GM03348 (cell line): ENCODE measurements around the gene RNF123.

Source experiments
- DNase-seq: peaks from one replicate; pipeline ENCODE4 v3.0.0; 2012; ENCODE audit warnings: low spot score

The RNF123 gene

DNA sequence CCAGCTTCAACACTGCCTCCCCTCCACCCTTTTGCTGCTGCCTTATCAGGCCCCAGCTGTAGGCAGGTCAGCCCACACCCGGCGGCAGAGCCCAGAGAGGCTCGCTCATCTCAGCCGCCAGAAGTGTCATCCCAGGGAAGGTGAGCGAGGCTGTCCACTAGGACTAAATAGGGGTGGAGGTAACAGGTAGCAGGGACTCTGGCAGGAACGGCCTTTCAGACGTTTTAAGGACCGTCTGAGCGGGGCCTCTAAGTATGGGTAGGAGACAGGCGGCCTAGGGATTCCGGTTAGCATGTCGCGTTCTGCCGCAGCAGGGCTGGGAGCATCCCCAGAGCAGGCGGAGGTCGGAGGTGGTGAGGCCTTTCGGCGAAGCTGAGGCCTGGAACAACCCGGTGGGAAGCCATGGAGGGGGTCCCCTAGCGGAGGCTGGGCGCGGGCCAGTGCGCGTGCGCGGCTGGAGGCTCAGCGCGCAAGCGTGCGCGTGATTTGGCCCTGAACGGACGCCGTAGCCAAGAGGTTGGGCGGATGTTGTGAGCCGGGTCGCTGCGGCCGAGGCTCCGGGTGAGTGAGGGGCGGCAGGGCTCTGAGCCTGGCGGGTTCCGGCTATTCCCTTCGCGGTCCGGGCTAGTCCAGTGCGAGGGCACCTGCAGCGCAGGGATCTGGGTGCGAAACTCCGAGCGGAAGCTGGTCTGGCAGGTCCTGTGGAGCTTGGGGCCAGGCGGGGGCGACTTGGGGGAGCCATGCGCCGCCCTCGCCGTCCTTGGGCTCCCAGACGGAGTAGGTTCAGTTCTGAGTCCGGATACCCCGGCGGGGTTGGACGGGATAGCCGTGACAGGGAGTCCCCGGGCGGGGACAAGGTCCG is at the start of gene RNF123, which contains the start of gene MST1:
TSS of gene RNF123 (plus strand) at position 512 of the 862 bp plus-strand sequence. CDS start 1,609 bp downstream, outside the sequence.
TSS of gene MST1 (minus strand) at position 429 of the 862 bp plus-strand sequence. CDS start 783 bp downstream, outside the sequence.
- peak; percentile 95 for DNase-seq

DNA sequence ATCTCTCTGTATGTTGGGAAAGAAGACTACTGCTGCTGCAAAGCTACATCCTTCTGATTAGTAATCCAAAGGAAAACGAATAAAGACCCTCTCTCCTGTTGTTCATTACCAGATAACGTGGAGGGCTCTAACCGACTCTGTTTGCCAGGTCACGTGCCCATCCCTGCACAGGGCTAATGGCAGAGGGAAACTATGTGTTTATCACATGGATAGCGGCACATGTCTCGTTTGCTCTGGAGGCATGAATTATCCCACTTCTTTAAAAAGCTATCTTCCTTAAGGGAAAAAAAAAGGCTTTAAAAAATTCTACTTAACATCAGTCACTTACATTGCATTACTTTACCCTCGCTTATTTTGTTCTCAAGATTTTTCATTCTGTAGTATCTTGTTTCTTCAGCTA is 48.1 kb upstream of the RNF123 start:
- DNase-seq: no peak

DNA sequence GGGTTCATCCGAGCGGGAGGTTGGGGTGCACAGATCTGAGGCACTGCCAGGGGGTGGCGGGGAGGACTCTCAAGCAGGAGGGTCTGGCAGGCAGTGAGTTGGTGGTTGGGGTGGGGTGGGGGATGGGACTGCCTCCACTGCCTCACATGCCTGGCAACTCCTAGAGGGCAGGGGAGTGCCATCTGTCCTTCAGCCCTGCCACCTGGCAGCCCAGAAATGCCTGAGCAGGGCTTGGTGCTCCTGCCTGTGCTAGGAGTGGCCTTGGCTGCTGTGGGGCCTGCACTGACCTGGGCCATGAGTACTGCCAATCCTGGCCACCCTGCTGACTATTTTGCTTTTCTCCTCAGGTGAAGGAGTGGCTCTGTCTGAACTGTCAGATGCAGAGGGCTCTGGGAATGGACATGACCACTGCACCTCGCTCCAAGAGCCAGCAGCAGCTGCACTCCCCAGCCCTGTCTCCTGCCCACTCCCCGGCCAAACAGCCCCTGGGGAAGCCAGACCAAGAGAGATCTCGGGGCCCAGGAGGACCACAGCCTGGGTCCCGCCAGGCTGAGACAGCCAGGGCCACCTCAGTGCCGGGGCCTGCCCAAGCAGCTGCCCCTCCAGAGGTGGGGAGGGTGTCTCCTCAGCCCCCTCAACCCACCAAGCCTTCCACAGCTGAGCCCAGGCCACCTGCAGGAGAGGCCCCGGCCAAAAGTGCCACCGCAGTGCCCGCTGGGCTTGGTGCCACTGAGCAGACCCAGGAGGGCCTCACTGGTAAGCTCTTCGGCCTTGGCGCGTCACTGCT is 47.2 kb upstream of the RNF123 start:
- DNase-seq: no peak

DNA sequence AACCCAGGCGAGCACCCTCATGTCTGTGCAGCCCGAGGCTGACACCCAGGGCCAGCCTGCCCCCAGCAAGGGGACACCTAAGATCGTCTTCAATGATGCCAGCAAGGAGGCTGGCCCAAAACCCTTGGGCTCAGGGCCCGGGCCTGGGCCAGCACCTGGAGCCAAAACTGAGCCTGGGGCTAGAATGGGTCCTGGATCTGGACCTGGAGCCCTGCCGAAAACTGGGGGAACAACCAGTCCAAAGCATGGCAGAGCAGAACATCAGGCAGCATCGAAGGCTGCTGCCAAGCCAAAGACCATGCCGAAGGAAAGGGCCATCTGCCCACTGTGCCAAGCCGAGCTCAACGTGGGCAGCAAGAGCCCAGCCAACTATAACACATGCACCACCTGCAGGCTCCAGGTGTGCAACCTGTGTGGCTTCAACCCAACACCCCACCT is 46.6 kb upstream of the RNF123 start:
- DNase-seq: no peak

DNA sequence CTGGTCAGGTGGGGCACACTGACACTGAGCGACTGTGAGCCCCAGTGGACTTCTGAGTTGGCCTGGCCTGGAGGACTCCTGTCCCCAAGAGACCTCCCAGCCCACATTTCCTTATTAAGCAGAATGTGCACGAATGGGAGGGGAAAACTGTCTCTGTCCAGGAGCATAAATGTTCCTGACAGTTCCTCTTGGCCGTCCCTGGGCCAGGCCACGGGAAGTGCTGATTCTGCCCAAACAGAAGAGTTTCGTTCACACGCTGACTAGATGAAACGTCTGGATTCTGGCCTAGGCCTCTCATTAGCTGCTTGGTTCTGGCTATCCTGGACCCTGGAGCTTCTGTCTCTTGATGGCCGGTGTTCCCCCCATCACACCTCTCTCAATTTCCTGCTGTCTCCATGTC is 44.7 kb upstream of the RNF123 start:
- no peak for DNase-seq

DNA sequence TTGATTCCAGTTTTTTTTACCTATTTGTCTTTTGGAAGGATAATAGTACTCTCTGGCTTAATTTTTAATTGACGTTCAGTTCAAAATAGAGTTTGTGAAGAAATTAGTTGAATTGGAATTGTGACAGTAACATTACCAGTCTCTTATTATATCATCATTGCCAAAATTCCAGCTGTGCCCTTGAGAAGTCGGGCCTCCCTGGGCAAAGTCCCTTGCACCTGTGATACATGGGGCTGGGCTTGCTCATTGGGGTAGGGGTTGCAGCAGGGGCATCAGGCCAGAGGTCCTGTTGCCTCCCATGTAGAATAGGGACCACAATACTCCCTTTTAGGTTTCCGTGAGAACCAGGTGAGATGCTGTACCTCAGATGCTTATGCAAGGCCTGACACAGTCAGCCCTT is 43.1 kb upstream of the RNF123 start:
- no peak for DNase-seq

DNA sequence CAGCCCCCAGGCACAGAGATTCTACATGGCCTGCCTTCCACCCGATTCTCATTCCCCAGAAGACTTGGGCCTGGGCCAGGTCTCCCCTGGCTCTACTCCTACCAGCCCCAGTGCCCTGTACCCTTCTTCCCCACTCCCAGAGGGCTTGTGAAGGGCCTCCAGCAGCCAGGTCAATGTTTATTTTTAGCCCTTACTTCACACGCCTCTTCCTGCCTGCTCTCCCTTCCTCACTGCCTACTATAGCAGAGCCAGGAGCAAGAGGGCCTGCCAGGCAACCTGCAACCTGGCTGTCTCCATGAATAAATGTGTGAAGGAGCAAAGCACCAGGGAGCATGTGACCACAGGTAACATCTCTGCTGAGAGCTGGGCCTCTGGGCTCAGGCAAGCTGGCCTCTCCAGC is 41.6 kb upstream of the RNF123 start:
- DNase-seq: no peak

DNA sequence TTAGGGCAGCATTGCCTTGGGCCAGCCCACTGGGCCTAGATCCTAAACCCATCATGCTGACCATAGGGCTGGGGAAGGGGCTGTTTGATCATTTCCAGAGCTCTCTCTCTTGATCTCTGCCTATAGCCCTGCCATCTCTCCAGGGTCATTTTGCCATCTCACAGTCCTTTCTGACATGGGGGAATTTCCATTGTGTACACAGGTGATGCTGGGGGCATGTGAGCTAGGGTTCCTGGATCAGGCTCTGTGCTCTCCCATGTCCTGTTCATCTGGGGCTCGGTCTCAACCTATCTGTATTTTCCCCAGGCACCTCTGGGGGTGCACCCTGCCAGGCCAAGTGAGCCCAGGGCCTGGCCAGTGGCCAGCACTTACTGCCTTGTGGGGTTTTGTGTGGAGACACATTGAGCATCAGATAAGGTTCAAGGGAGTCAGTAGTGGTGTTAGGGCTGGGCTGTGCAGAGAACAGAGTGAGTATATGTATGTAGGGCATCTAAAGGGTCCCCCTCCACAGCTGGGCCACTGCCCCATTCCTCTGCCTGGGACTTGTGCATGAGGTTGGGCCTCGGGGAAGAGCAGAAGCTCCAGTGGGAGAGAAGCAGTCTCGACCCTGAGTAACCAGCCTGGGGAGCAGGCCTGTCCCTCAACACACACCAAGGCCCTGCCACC is 40.9 kb upstream of the RNF123 start:
- DNase-seq: no peak

DNA sequence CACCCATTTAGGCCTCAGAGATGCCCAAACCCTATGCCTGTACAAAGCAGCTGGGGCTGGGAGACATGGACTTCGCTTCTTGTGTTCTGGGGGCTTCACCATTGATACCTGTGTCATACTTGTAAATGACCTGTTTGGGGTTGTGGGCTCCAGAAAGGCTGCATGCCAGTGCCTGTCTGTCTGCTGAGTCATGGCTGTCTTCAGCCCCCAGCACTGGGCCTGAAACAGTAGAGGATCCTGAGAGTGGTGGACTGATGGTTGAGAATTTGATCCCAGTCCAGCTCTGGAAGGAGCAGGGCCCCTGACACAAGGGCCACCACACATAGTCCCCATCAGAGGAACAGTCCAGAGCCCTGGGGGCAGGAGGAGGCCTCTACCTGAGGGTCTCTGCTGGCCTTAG is 39.8 kb upstream of the RNF123 start:
- DNase-seq: no peak

DNA sequence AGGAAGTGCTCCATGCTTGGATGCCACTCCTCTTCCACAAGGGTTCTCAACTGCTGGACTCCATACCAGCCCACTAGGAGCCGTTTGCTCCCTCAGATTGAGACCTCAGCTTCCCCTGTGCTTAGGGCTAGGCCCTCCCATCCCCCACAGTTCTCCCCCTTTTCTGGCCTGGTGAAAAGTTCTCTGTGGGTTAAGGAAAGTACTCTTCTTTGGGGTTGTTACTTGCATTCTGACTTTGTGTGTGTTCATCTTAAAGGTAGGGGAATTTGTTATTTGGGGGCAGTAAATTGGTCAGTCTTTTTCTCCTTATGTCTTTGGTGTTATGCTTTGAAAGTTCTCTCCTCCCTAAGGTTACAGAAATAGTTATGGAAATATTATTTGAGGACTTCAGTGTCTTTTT is 39.2 kb upstream of the RNF123 start:
- no peak for DNase-seq

DNA sequence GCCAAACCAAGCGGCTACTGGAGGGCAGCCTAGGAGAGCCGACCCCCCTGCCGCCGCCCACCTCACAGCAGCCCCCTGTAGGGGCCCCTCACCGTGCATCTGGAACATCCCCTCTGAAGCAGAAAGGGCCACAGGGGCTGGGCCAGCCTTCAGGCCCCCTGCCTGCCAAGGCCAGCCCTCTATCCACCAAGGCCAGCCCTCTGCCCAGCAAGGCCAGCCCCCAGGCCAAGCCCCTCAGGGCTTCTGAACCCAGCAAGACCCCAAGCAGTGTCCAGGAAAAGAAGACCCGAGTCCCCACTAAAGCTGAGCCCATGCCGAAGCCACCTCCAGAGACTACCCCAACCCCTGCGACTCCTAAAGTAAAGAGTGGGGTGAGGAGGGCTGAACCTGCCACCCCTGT is 38.7 kb upstream of the RNF123 start:
- DNase-seq: no peak

DNA sequence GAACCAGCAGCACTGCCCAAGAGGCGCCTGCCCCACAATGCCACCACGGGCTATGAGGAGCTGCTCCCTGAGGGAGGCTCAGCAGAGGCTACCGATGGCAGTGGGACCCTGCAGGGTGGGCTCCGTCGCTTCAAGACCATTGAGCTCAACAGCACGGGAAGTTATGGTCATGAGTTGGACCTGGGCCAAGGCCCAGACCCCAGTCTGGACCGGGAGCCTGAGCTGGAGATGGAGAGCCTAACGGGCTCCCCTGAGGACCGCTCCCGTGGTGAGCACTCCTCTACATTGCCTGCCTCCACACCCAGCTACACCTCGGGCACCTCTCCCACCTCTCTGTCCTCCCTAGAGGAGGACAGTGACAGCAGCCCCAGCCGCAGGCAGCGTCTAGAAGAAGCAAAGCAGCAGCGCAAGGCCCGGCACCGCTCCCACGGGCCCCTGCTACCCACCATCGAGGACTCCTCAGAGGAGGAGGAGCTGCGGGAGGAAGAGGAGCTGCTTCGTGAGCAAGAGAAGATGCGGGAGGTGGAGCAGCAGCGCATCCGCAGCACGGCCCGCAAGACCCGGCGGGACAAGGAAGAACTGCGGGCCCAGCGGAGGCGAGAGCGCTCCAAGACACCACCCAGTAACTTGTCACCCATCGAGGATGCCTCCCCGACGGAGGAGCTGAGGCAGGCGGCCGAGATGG is 37.0 kb upstream of the RNF123 start:
- no peak for DNase-seq

DNA sequence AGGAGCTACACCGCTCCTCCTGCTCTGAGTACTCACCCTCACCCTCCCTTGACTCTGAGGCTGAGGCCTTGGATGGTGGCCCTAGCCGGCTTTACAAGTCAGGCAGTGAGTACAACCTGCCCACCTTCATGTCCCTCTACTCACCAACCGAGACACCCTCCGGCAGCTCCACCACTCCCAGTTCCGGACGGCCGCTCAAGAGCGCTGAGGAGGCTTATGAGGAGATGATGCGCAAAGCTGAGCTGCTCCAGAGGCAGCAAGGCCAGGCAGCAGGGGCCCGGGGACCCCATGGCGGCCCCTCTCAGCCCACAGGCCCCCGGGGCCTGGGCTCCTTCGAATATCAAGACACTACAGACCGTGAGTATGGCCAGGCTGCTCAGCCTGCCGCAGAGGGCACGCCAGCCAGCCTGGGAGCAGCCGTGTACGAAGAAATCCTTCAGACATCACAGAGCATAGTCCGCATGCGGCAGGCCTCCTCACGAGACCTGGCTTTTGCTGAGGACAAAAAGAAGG is 36.4 kb upstream of the RNF123 start:
- DNase-seq: no peak

DNA sequence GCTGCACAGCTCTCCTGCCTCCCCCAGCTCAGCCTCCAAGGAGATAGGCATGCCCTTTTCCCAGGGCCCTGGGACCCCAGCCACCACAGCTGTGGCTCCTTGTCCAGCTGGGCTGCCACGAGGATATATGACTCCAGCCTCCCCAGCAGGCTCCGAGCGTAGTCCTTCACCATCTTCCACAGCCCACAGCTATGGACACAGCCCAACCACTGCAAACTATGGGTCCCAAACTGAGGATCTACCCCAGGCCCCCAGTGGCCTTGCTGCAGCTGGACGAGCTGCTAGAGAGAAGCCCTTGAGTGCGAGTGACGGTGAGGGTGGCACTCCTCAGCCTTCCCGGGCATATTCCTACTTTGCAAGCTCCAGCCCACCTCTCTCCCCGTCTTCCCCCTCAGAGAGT is 35.7 kb upstream of the RNF123 start:
- DNase-seq: no peak

DNA sequence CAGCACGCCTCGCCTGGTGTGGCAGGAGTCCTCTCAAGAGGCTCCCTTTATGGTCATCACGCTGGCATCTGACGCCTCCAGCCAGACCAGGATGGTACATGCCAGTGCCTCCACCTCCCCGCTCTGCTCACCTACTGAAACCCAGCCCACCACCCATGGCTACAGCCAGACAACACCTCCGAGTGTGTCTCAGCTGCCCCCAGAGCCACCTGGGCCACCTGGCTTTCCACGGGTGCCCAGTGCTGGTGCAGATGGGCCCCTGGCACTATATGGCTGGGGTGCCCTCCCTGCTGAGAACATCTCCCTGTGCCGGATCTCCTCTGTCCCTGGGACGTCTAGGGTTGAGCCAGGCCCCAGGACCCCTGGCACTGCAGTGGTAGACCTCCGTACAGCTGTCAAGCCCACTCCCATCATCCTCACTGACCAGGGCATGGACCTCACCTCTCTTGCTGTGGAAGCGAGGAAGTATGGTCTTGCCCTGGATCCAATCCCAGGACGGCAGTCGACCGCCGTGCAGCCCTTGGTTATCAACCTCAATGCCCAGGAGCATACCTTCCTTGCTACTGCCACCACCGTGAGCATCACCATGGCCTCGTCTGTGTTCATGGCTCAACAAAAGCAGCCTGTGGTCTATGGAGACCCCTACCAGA is 35.1 kb upstream of the RNF123 start:
- no peak for DNase-seq

DNA sequence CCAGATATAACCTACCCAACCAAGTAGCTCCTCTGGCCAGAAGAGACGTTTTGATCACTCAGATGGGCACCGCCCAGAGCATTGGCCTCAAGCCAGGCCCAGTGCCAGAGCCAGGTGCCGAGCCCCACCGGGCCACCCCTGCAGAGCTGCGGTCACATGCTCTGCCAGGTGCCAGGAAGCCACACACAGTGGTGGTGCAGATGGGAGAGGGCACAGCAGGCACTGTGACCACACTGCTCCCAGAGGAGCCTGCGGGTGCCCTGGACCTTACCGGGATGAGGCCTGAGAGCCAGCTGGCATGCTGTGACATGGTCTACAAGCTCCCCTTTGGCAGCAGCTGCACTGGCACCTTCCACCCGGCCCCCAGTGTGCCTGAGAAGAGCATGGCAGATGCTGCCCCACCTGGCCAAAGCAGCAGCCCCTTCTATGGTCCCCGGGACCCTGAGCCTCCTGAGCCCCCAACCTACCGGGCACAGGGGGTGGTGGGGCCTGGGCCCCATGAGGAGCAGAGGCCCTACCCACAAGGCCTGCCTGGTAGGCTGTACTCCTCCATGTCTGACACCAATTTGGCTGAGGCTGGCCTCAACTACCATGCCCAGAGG is 34.3 kb upstream of the RNF123 start:
- no peak for DNase-seq

DNA sequence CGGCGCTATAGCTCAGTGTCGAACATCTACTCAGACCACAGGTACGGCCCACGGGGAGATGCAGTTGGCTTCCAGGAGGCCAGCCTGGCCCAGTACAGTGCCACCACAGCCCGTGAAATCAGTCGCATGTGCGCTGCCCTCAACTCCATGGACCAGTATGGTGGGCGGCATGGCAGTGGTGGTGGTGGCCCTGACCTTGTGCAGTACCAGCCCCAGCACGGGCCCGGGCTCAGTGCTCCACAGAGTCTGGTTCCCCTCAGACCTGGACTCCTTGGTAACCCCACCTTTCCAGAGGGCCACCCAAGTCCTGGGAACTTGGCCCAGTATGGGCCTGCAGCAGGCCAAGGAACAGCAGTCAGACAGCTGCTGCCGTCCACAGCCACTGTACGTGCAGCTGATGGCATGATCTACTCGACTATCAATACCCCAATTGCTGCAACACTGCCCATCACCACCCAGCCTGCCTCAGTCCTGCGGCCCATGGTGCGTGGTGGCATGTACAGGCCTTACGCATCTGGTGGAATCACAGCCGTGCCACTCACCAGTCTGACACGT is 33.5 kb upstream of the RNF123 start:
- DNase-seq: no peak

DNA sequence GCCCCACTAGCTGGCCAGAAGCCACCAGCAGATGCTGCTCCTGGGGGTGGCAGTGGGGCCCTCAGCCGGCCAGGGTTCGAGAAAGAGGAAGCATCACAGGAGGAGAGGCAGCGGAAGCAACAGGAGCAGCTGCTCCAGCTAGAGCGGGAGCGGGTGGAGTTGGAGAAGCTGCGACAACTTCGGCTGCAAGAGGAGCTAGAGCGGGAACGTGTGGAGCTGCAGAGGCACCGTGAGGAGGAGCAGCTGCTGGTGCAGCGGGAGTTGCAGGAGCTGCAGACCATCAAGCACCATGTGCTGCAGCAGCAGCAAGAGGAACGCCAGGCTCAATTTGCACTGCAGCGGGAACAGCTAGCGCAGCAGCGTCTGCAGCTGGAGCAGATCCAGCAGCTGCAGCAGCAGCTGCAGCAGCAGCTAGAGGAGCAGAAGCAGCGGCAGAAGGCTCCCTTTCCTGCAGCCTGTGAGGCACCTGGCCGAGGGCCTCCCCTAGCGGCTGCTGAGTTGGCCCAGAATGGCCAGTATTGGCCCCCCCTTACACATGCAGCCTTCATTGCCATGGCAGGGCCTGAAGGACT is 32.7 kb upstream of the RNF123 start:
- peak; percentile 43 for DNase-seq

DNA sequence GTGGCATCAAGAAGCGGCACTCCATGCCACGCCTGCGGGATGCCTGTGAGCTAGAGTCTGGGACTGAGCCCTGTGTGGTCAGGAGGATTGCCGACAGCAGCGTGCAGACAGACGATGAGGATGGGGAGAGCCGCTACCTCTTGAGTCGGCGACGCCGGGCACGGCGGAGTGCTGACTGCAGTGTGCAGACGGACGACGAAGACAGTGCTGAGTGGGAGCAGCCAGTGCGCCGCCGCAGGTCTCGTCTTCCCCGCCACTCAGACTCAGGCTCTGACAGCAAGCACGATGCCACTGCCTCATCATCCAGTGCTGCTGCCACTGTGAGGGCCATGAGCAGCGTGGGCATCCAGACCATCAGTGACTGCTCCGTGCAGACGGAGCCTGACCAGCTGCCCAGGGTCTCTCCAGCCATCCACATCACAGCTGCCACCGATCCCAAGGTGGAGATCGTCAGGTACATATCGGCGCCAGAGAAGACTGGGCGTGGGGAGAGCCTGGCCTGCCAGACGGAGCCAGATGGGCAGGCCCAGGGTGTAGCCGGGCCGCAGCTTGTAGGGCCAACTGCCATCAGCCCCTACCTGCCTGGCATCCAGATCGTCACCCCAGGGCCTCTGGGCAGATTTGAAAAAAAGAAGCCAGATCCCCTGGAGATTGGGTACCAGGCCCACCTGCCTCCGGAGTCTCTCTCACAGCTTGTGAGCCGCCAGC is 32.0 kb upstream of the RNF123 start:
- no peak for DNase-seq
